GM18517 (cell line): Measurements from ENCODE around the gene DAZ3.
"Not testable (repeated sequence)": the region's sequence is repeated elsewhere in the genome, so short reads cannot be mapped to it uniquely, and the experiment has no call there.

Experiments used
- ATAC-seq: cut with Tn5 transposase; IDR thresholded peaks from one replicate; pipeline ENCODE4 v1.9.1; 2021; ENCODE audit warnings: mild to moderate bottlenecking, moderate library complexity; ENCODE audit not compliant: unreplicated experiment

DAZ3 gene

GRCh38 chrY:24813293-24813692 is at the start of gene DAZ3:
DAZ3 (minus strand) TSS chrY:24813393; CDS start chrY:24813185, 208 bp downstream.
- ATAC-seq: not testable (repeated sequence)

GRCh38 chrY:24833619-24834018 is 20.4 kb upstream of the DAZ3 start, which contains the start of gene DAZ4:
DAZ4 (plus strand) TSS chrY:24833919; CDS start chrY:24834127, 208 bp downstream.
- not testable (repeated sequence) for ATAC-seq

- not testable (repeated sequence) for ATAC-seq
Measured at GRCh38 chrY:24825069-24825468, 11.9 kb upstream of the DAZ3 start.

GRCh38 chrY:24824184-24824879 is 11.1 kb upstream of the DAZ3 start:
- ATAC-seq: not testable (repeated sequence)

- not testable (repeated sequence) for ATAC-seq
Measured at GRCh38 chrY:24821836-24822235, 8.6 kb upstream of the DAZ3 start.
